Activated T-cell treated with anti-CD3 and anti-CD28 coated beads, Interleukin-2, amount 50 U/mL, for 4 hours (primary cell): Measurements from ENCODE around the gene NR0B2. TPM values are rescaled to one million over a fixed set of nuclear protein-coding genes. Genes with fewer than 3 reads are reported as not detected.

Experiments
- ATAC-seq, 2 donors: fragments of 200-7000 bp; cut with Tn5 transposase; one replicate each; pipeline ENCODE4 v1.10.0; 2021
- DNase-seq: peaks from one replicate; pipeline ENCODE4 v3.0.0-alpha.2; 2020
- H3K27me3 Mint-ChIP-seq: one replicate; pipeline ENCODE4 v1.8.0; 2021; ENCODE audit warnings: low read depth, mixed read lengths
- H3K36me3 Mint-ChIP-seq: one replicate; pipeline ENCODE4 v1.8.0; 2022; ENCODE audit warnings: mixed read lengths; ENCODE audit not compliant: insufficient read depth
- H3K4me1 Mint-ChIP-seq: one replicate; pipeline ENCODE4 v1.8.0; 2021; ENCODE audit warnings: low read depth, mixed read lengths
- H3K4me3 Mint-ChIP-seq: one replicate; pipeline ENCODE4 v1.8.0; 2021; ENCODE audit warnings: mild to moderate bottlenecking, moderate library complexity, mixed read lengths
- H3K9me3 Mint-ChIP-seq: one replicate; pipeline ENCODE4 v1.8.0; 2021; ENCODE audit warnings: mixed read lengths
- total RNA-seq, 3 donors: library from RNA; stranded (reverse); gene quantifications; one replicate each; pipeline ENCODE4 v1.2.1, GENCODE V29; 2021

The NR0B2 gene
- total RNA-seq, 3 donors from 2014 or later = not detected

- DNase-seq = no peak
- no peaks in the 10 kb centered on the region for H3K36me3 Mint-ChIP-seq
- no peaks in the 10 kb centered on the region for H3K9me3 Mint-ChIP-seq
- H3K27me3 Mint-ChIP-seq = no peaks in the 10 kb centered on the region
- no peak for ATAC-seq
- H3K4me1 Mint-ChIP-seq = peaks cover 4% of the 10 kb centered on the region
- H3K4me3 Mint-ChIP-seq = no peak overlapping the region
Measured at GRCh38 chr1:26915204-26915842, 1.5 kb upstream of the NR0B2 start.

- no peak for DNase-seq
- Mint-ChIP-seq H3K4me3 (no peak overlapping the region), H3K9me3 (no peaks in the 10 kb centered on the region), H3K4me1 (no peaks in the 10 kb centered on the region), H3K27me3 (peaks cover 2% of the 10 kb centered on the region), H3K36me3 (no peaks in the 10 kb centered on the region)
- ATAC-seq = no peak
Measured at GRCh38 chr1:26913389-26913753, 404 bp downstream of the NR0B2 start.

- no peaks in the 10 kb centered on the region for H3K36me3 Mint-ChIP-seq
- ATAC-seq (no peak), DNase-seq (no peak)
- H3K4me3 Mint-ChIP-seq = no peak overlapping the region
- H3K9me3 Mint-ChIP-seq = no peaks in the 10 kb centered on the region
- peaks cover 2% of the 10 kb centered on the region for H3K27me3 Mint-ChIP-seq
- no peaks in the 10 kb centered on the region for H3K4me1 Mint-ChIP-seq
Measured at GRCh38 chr1:26912147-26912490, 1.7 kb downstream of the NR0B2 start.

- no peak for DNase-seq
- Mint-ChIP-seq H3K36me3 (no peaks in the 10 kb centered on the region), H3K4me3 (no peak overlapping the region)
Measured at GRCh38 chr1:26911399-26912146, 2.2 kb downstream of the NR0B2 start.

DNA sequence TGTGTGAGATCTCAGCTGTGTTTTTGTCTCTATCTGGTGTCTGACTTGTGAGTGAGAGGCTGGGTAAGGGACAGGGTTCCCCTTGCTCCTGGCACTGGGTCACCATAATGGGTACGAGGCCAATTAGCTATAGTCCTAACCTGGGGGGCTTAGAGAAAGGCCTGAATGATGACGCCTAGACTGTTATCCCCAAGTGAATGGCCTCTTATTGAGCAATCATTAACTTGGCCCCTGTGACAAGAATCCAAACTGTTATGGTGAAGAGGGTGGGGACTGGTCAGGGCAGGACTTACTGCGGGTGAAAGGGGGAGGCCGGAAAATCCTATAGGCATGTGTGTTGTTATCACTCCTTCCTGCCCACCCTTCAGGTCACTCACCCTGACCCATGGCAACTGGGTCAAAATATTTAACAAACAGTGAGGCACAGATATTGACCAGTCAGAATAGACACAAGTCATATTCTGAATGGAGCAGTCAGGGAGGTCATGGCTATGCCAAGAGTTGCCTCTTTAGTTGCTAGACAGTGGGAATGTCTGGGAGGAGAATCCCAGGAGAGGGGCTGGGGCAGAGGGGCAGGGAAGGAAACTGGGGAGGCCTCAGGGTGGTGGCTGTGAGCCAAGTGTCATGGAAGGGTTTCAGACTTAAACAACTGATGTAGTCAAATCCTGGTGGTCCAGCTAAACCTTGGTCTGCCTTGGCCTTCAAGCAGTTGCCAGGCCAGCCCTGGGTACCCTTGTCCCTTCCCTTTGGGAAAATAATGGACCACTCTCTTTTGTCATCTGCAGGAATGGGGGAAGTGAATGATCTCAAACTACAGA, 3.2 kb downstream of the NR0B2 start:
- DNase-seq = no peak
- Mint-ChIP-seq H3K4me1 (no peaks in the 10 kb centered on the region), H3K27me3 (peaks cover 2% of the 10 kb centered on the region), H3K36me3 (no peaks in the 10 kb centered on the region), H3K9me3 (no peaks in the 10 kb centered on the region), H3K4me3 (no peak overlapping the region)
- ATAC-seq = no peak

More at GRCh38 chr1:26911399-26912146, 2.2 kb downstream of the NR0B2 start:
- Mint-ChIP-seq H3K27me3 (peaks cover 2% of the 10 kb centered on the region), H3K9me3 (no peaks in the 10 kb centered on the region), H3K4me1 (no peaks in the 10 kb centered on the region)
- ATAC-seq = no peak

- no peak for ATAC-seq
- Mint-ChIP-seq H3K27me3 (peaks cover 2% of the 10 kb centered on the region), H3K36me3 (no peaks in the 10 kb centered on the region), H3K4me1 (no peaks in the 10 kb centered on the region), H3K9me3 (no peaks in the 10 kb centered on the region), H3K4me3 (no peak overlapping the region)
- no peak for DNase-seq
Measured at GRCh38 chr1:26909951-26910342, 3.8 kb downstream of the NR0B2 start.

GRCh38 chr1:26907071-26907917, 6.5 kb downstream of the NR0B2 start:
- H3K4me3 Mint-ChIP-seq = no peak overlapping the region
- no peaks in the 10 kb centered on the region for H3K36me3 Mint-ChIP-seq
- H3K27me3 Mint-ChIP-seq = peaks cover 2% of the 10 kb centered on the region
- no peak for ATAC-seq
- no peaks in the 10 kb centered on the region for H3K9me3 Mint-ChIP-seq
- H3K4me1 Mint-ChIP-seq = no peaks in the 10 kb centered on the region
- no peak for DNase-seq

GRCh38 chr1:26900815-26901511, 12.8 kb downstream of the NR0B2 start:
- Mint-ChIP-seq H3K4me3 (peak overlapping the region; percentile 89), H3K4me1 (peaks cover 21% of the 10 kb centered on the region), H3K9me3 (no peaks in the 10 kb centered on the region), H3K36me3 (peaks cover 7% of the 10 kb centered on the region), H3K27me3 (no peaks in the 10 kb centered on the region)
- ATAC-seq (no peak), DNase-seq (no peak)

GRCh38 chr1:26900001-26900814, 13.6 kb downstream of the NR0B2 start, which contains the start of gene GPATCH3:
Gene GPATCH3 (minus strand): TSS chr1:26900467. CDS start chr1:26900442, 25 bp downstream.
- Mint-ChIP-seq H3K36me3 (peaks cover 7% of the 10 kb centered on the region), H3K9me3 (no peaks in the 10 kb centered on the region), H3K4me1 (peaks cover 21% of the 10 kb centered on the region), H3K27me3 (no peaks in the 10 kb centered on the region), H3K4me3 (peak within 1 kb of the TSS; percentile 89)
- ATAC-seq (peak; percentile 95), DNase-seq (peak; percentile 87)

GRCh38 chr1:26897351-26897750, 16.4 kb downstream of the NR0B2 start:
- Mint-ChIP-seq H3K36me3 (peaks cover 22% of the 10 kb centered on the region), H3K27me3 (no peaks in the 10 kb centered on the region), H3K9me3 (no peaks in the 10 kb centered on the region), H3K4me3 (no peak overlapping the region), H3K4me1 (peaks cover 21% of the 10 kb centered on the region)
- ATAC-seq (no peak), DNase-seq (no peak)

GRCh38 chr1:26894263-26894662, 19.5 kb downstream of the NR0B2 start:
- no peak for DNase-seq
- Mint-ChIP-seq H3K4me3 (no peak overlapping the region), H3K9me3 (no peaks in the 10 kb centered on the region), H3K27me3 (no peaks in the 10 kb centered on the region), H3K36me3 (peaks cover 24% of the 10 kb centered on the region), H3K4me1 (peaks cover 17% of the 10 kb centered on the region)
- no peak for ATAC-seq

DNA sequence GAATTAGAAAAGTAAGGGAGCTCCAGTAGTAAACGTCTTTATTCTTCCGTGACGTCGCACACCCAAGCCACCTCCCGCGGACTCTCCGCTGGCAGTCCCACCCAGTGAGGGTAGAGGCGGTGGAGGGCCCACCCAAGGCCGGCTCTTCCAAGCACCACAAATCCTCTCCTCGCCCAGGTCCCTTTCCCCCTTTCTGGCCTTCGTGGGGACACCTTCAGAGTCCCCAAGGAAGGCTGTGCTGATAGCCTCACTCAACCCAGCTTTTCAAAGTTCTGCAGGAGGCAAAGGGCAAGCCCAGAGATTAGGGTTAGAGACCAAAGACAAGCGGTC, 23.3 kb downstream of the NR0B2 start:
- Mint-ChIP-seq H3K4me3 (peak overlapping the region; percentile 97), H3K9me3 (no peaks in the 10 kb centered on the region), H3K36me3 (peaks cover 30% of the 10 kb centered on the region), H3K4me1 (peaks cover 29% of the 10 kb centered on the region), H3K27me3 (no peaks in the 10 kb centered on the region)
- ATAC-seq (peak; percentile 47 to 49), DNase-seq (no peak)
